Caco-2 (cell line): ENCODE data around the gene C15orf62. TPM values are rescaled to one million over a fixed set of nuclear protein-coding genes. Genes with fewer than 3 reads are reported as not detected.

Experiments
- BruUV-seq: library from RNA; stranded (reverse); fragments of 400-500 nt; replicated peaks from 2 replicates; lab custom pipeline; 2021; lab: Mats Ljungman, UMichigan
- CTCF ChIA-PET: fragments of 300-600 bp; sonication (Branson Sonifier 250); formaldehyde crosslinking; loops from one replicate; lab custom pipeline; 2022; ENCODE audit warnings: antibody characterized with exemption; lab: Charles Lee
- POLR2A ChIA-PET: fragments of 300-600 bp; sonication (Branson Sonifier 250); formaldehyde crosslinking; loops from one replicate; lab custom pipeline; 2022; ENCODE audit warnings: antibody characterized with exemption; lab: Charles Lee
- DNase-seq, 2 experiments: peaks; one replicate each; pipeline versions ENCODE4 v3.0.0 to v3.0.0-alpha.2; 2020 to 2022
- H3K27me3 ChIP-seq: replicated peaks from 2 replicates; pipeline ENCODE4 v1.6.0; 2011; ENCODE audit warnings: low read length; ENCODE audit not compliant: control insufficient read depth, insufficient read depth
- H3K36me3 ChIP-seq: 2 replicates; pipeline ENCODE4 v1.5.1; 2011; ENCODE audit warnings: low read length; ENCODE audit not compliant: control insufficient read depth, insufficient read depth
- H3K4me1 ChIP-seq: fragments of 250-450 bp; sonication (Bioruptor Pico); 2 replicates; pipeline ENCODE4 v1.5.1; 2020; ENCODE audit warnings: mild to moderate bottlenecking
- H3K4me3 ChIP-seq: 2 replicates; pipeline ENCODE4 v1.5.1; 2011; ENCODE audit warnings: low read depth, mild to moderate bottlenecking, control low read depth, low read length
- H3K9me3 ChIP-seq: fragments of 250-450 bp; sonication (Bioruptor Pico); 2 replicates; pipeline ENCODE4 v1.5.1; 2020; ENCODE audit warnings: mild to moderate bottlenecking, moderate library complexity
- H3K27ac Mint-ChIP-seq: one replicate; pipeline ENCODE4 v1.8.0; 2022; ENCODE audit warnings: mixed read lengths; ENCODE audit not compliant: unreplicated experiment
- H3K27me3 Mint-ChIP-seq: one replicate; pipeline ENCODE4 v1.8.0; 2022; ENCODE audit warnings: mixed read lengths; ENCODE audit not compliant: insufficient read depth, unreplicated experiment
- H3K36me3 Mint-ChIP-seq: one replicate; pipeline ENCODE4 v1.8.0; 2022; ENCODE audit warnings: mild to moderate bottlenecking, mixed read lengths; ENCODE audit not compliant: insufficient read depth, unreplicated experiment
- H3K4me1 Mint-ChIP-seq: one replicate; pipeline ENCODE4 v1.8.0; 2022; ENCODE audit warnings: low read depth, mixed read lengths; ENCODE audit not compliant: unreplicated experiment
- H3K4me3 Mint-ChIP-seq: one replicate; pipeline ENCODE4 v1.8.0; 2022; ENCODE audit warnings: mild to moderate bottlenecking, moderate library complexity, mixed read lengths; ENCODE audit not compliant: unreplicated experiment
- H3K9me3 Mint-ChIP-seq: one replicate; pipeline ENCODE4 v1.8.0; 2022; ENCODE audit warnings: mixed read lengths; ENCODE audit not compliant: unreplicated experiment
- intact Hi-C: fragments of 100-400 bp; cut with micrococcal nuclease; formaldehyde crosslinking; loops from one replicate; pipeline ENCODE4 v1.10.0; 2022; ENCODE audit not compliant: unreplicated experiment
- total RNA-seq: library from RNA; stranded (reverse); gene quantifications from 2 replicates; pipeline ENCODE4 v1.2.3, GENCODE V29; 2022
- TF ChIP-seq, protein P1 (sequence below), 2 experiments: fragments of 200-600 bp in 1 of 2; IDR thresholded peaks; 1 replicate in 1 of 2; 2 replicates in 1 of 2; pipeline versions ENCODE4 v1.5.1 to v1.8.0; 2011 to 2022; ENCODE audit warnings: antibody characterized with exemption in 1 of 2, control low read depth in 1 of 2, inconsistent platforms in 1 of 2, low read depth in 1 of 2, low read length in 1 of 2, mild to moderate bottlenecking in 1 of 2, moderate library complexity in 1 of 2; ENCODE audit not compliant: insufficient read depth in 1 of 2, severe bottlenecking in 1 of 2, unreplicated experiment in 1 of 2

Gene C15orf62
- total RNA-seq, 1 experiment from 2014 or later, result 1.3 TPM

DNA sequence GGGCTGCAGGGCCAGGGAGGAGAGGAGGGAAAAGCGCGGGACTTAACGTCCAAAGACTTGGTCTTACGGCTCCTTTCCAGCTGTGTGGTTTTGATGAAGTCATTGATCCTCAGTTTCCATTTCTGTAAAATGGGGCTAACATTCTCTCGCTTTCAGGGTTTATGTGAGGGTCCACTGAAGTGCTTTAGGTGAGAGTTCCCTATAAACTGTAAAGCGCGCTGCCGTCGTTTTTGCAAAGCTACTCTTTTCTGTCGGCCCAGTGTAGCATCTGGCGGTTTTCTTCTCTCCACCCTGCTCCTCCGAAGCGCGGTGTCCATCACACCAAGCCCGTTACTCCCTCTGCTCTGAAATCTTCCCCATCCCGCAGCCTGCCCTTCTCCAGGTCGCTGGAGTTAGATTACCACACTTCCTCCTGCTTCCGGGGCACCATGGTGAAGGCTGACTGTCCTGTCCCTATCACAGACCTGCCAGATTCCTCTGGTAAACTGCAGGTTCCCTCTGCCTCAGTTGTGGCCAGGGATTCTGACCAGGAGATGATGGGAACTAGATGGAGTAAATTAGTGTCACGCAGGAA, 38.2 kb downstream of the C15orf62 start:
- Histone ChIP-seq H3K27me3 (no peaks in the 10 kb centered on the region), H3K4me3 (peak overlapping the region; percentile 88), H3K4me1 (0 out of 2 replicates have a peak, but pooled peaks cover 4% of the 10 kb centered on the region), H3K9me3 (no peaks in the 10 kb centered on the region), H3K36me3 (no peaks in the 10 kb centered on the region)
- peaks cover 17% of the 10 kb centered on the region for H3K36me3 Mint-ChIP-seq
- peak overlapping the region; percentile 94 for H3K27ac Mint-ChIP-seq
- intact Hi-C loops, result loop anchor here (1.0 kb wide), 2 partner anchors 18 to 38 kb away; no protein-coding TSS in a partner anchor
- H3K4me3 Mint-ChIP-seq, result peak overlapping the region; percentile 95
- ChIA-PET CTCF (interaction anchor here (0.9 to 1.7 kb wide), 10 partner anchors 25 to 87 kb away, joined by 3 to 11 read pairs (median 8); partner anchors contain the start of genes GCHFR, SPINT1 and VPS18), POLR2A (interaction anchor here (0.5 to 3.0 kb wide), 6 partner anchors 37 to 175 kb away, joined by 3 to 23 read pairs (median 6); partner anchors contain the start of genes DLL4, GCHFR, SPINT1 and VPS18)
- TF ChIP-seq, protein P1, sequence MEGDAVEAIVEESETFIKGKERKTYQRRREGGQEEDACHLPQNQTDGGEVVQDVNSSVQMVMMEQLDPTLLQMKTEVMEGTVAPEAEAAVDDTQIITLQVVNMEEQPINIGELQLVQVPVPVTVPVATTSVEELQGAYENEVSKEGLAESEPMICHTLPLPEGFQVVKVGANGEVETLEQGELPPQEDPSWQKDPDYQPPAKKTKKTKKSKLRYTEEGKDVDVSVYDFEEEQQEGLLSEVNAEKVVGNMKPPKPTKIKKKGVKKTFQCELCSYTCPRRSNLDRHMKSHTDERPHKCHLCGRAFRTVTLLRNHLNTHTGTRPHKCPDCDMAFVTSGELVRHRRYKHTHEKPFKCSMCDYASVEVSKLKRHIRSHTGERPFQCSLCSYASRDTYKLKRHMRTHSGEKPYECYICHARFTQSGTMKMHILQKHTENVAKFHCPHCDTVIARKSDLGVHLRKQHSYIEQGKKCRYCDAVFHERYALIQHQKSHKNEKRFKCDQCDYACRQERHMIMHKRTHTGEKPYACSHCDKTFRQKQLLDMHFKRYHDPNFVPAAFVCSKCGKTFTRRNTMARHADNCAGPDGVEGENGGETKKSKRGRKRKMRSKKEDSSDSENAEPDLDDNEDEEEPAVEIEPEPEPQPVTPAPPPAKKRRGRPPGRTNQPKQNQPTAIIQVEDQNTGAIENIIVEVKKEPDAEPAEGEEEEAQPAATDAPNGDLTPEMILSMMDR (IDR thresholded peaks at IDR 0.05; ENCODE audit: insufficient read depth in 1 of 2, low read depth in 1 of 2, low read length in 1 of 2, severe bottlenecking in 1 of 2, unreplicated experiment in 1 of 2), result no peak
- H3K27me3 Mint-ChIP-seq, result no peaks in the 10 kb centered on the region
- BruUV-seq, result TSS peak; percentile 52
- no peaks in the 10 kb centered on the region for H3K4me1 Mint-ChIP-seq
- H3K9me3 Mint-ChIP-seq, result no peaks in the 10 kb centered on the region
- DNase-seq, result no peak

- H3K27ac Mint-ChIP-seq, result no peak overlapping the region
- no peak for DNase-seq
- Histone ChIP-seq H3K4me3 (no peak overlapping the region), H3K36me3 (no peaks in the 10 kb centered on the region), H3K27me3 (no peaks in the 10 kb centered on the region), H3K4me1 (0 out of 2 replicates have a peak, but pooled peaks cover 4% of the 10 kb centered on the region), H3K9me3 (no peaks in the 10 kb centered on the region)
- intact Hi-C loops, result no loop called here
- H3K4me3 Mint-ChIP-seq, result peak overlapping the region; percentile 95
- H3K36me3 Mint-ChIP-seq, result peaks cover 20% of the 10 kb centered on the region
- no TSS peak for BruUV-seq
- TF ChIP-seq, protein P1 (IDR thresholded peaks at IDR 0.05; ENCODE audit: insufficient read depth in 1 of 2, low read depth in 1 of 2, low read length in 1 of 2, severe bottlenecking in 1 of 2, unreplicated experiment in 1 of 2), result no peak
- no peaks in the 10 kb centered on the region for H3K9me3 Mint-ChIP-seq
- ChIA-PET POLR2A (interaction anchor here (3.0 kb wide), 1 partner anchor 36 kb away, joined by 23 read pairs; the partner anchor contains the start of gene SPINT1), CTCF (no interaction called here)
- no peaks in the 10 kb centered on the region for H3K4me1 Mint-ChIP-seq
- H3K27me3 Mint-ChIP-seq, result no peaks in the 10 kb centered on the region
These were observed 39.2 kb downstream of the C15orf62 start for GRCh38 chr15:40808861-40809450.

- no peaks in the 10 kb centered on the region for H3K9me3 Mint-ChIP-seq
- Histone ChIP-seq H3K4me1 (0 out of 2 replicates have a peak, but pooled peaks cover 4% of the 10 kb centered on the region), H3K27me3 (no peaks in the 10 kb centered on the region), H3K36me3 (no peaks in the 10 kb centered on the region), H3K9me3 (no peaks in the 10 kb centered on the region), H3K4me3 (no peak overlapping the region)
- H3K36me3 Mint-ChIP-seq, result peaks cover 25% of the 10 kb centered on the region
- TF ChIP-seq, protein P1 (IDR thresholded peaks at IDR 0.05; ENCODE audit: insufficient read depth in 1 of 2, low read depth in 1 of 2, low read length in 1 of 2, severe bottlenecking in 1 of 2, unreplicated experiment in 1 of 2), result no peak
- DNase-seq, result no peak
- POLR2A ChIA-PET, result no interaction called here
- CTCF ChIA-PET, result no interaction called here
- no peak overlapping the region for H3K27ac Mint-ChIP-seq
- intact Hi-C loops, result no loop called here
- no TSS peak for BruUV-seq
- peaks cover 7% of the 10 kb centered on the region for H3K4me1 Mint-ChIP-seq
- no peaks in the 10 kb centered on the region for H3K27me3 Mint-ChIP-seq
- H3K4me3 Mint-ChIP-seq, result no peak overlapping the region
These were observed 43.1 kb downstream of the C15orf62 start for GRCh38 chr15:40812721-40813425.
